Gastroesophageal sphincter (tissue), 3 donors: Measurements from ENCODE around the gene YKT6.

Source experiments
- CTCF ChIP-seq, 4 experiments: fragments of 200-600 bp in 2 of 4; fragments of 450-650 bp in 2 of 4; sonication (generic) in 1 of 4; IDR thresholded peaks; one replicate each; pipeline ENCODE4 v1.5.1; 2017 to 2019; ENCODE audit warnings: antibody characterized with exemption in 4 of 4, mild to moderate bottlenecking in 2 of 4, moderate library complexity in 2 of 4
- POLR2A ChIP-seq, 2 donors: fragments of 450-650 bp; IDR thresholded peaks; one replicate each; pipeline ENCODE4 v1.6.1; 2017; ENCODE audit warnings: antibody characterized with exemption in 2 of 2, mild to moderate bottlenecking in 2 of 2, moderate library complexity in 1 of 2
- POLR2AphosphoS5 ChIP-seq: sonication (generic); formaldehyde crosslinking; IDR thresholded peaks from one replicate; pipeline ENCODE4 v1.6.1; 2017; ENCODE audit warnings: antibody characterized with exemption

DNA sequence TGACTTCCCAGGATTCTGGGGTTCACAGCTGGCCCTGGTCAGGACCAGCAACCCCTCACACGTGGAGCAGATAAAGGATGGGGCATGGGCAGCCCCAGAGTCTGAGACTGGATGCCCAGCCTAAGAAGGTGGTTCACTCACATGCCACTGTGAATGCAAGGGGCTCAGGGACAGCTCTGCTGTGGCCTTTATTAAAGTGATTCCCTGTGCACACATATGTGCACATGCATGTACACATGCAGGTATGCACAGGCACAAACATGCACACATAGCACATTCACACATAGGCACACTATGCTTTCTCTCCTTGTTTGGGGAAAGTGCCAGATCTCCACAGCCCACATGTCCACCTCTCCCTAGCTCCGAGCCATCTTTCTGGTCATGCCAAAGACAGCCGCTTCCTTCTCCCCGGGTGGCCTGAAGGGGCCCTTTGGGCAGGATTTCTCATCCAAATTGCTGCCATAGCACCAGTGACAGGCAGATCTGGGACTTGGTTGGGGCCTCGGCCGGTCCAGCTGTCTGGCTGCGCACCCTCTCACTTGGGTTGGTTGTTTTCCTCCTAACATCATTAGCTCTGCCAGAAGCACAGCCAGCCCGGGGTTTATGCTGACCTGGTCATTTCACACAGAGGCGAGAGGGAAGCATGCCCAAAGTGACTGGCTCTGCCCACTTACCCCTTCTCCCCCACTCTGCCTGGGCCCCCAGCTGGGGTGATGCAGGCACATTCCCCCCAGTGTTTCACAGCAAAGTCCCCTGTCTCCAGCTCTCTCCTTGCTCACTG lies 13.0 kb upstream of the YKT6 start:
- TF ChIP-seq CTCF (IDR thresholded peaks at IDR 0.05) (no peak), POLR2A (IDR thresholded peaks at IDR 0.05) (no peak), POLR2AphosphoS5 (no peak)
